HEK293 (cell line): Measurements from ENCODE around the gene MAPK8IP3.
A peak's percentile ranks its signal among the peaks of the same experiment; 100 is the strongest.

Experiments
- BCL11B ChIP-seq: fragments of 450-650 bp; formaldehyde crosslinking; IDR thresholded peaks from 2 replicates; pipeline ENCODE4 v1.5.1; 2016; ENCODE audit warnings: low read depth, missing biosample characterization, missing genetic modification characterization
- GFI1B ChIP-seq: fragments of 450-650 bp; formaldehyde crosslinking; IDR thresholded peaks from 2 replicates; pipeline ENCODE4 v1.5.1; 2016; ENCODE audit warnings: missing biosample characterization, missing genetic modification characterization
- GLI4 ChIP-seq: fragments of 450-650 bp; formaldehyde crosslinking; IDR thresholded peaks from 2 replicates; pipeline ENCODE4 v1.5.1; 2016; ENCODE audit warnings: missing biosample characterization, missing genetic modification characterization
- GLIS1 ChIP-seq: fragments of 450-650 bp; formaldehyde crosslinking; IDR thresholded peaks from 2 replicates; pipeline ENCODE4 v1.5.1; 2016; ENCODE audit warnings: missing biosample characterization, missing genetic modification characterization
- HOXA7 ChIP-seq: sonication (generic); formaldehyde crosslinking; IDR thresholded peaks from 2 replicates; pipeline ENCODE4 v1.8.1; 2022; ENCODE audit warnings: missing genetic modification reagents, borderline replicate concordance
- IKZF3 ChIP-seq: fragments of 450-650 bp; IDR thresholded peaks from 2 replicates; pipeline ENCODE4 v1.5.0; 2018; ENCODE audit warnings: missing biosample characterization, mild to moderate bottlenecking, missing genetic modification characterization, moderate library complexity
- KLF10 ChIP-seq: fragments of 450-650 bp; IDR thresholded peaks from 2 replicates; pipeline ENCODE4 v1.5.1; 2018; ENCODE audit warnings: missing biosample characterization, mild to moderate bottlenecking, missing genetic modification characterization
- KLF9 ChIP-seq: fragments of 450-650 bp; formaldehyde crosslinking; IDR thresholded peaks from 2 replicates; pipeline ENCODE4 v1.5.1; 2016; ENCODE audit warnings: missing biosample characterization, missing genetic modification characterization, low read depth
- MZF1 ChIP-seq: fragments of 450-650 bp; formaldehyde crosslinking; IDR thresholded peaks from 2 replicates; pipeline ENCODE4 v1.5.1; 2017; ENCODE audit warnings: missing biosample characterization, missing genetic modification characterization, borderline replicate concordance
- TCF7L2 ChIP-seq: IDR thresholded peaks from 2 replicates; pipeline ENCODE4 v1.6.1; 2011; ENCODE audit warnings: low read depth, mild to moderate bottlenecking, inconsistent platforms, low read length, moderate library complexity, borderline replicate concordance
- YY2 ChIP-seq: fragments of 450-650 bp; formaldehyde crosslinking; IDR thresholded peaks from 2 replicates; pipeline ENCODE4 v1.5.1; 2016; ENCODE audit warnings: missing biosample characterization, missing genetic modification characterization
- ZBTB1 ChIP-seq: fragments of 450-650 bp; formaldehyde crosslinking; IDR thresholded peaks from 2 replicates; pipeline ENCODE4 v1.5.1; 2016; ENCODE audit warnings: missing biosample characterization, missing genetic modification characterization
- ZBTB21 ChIP-seq: fragments of 450-650 bp; formaldehyde crosslinking; IDR thresholded peaks from 2 replicates; pipeline ENCODE4 v1.5.1; 2017; ENCODE audit warnings: missing biosample characterization, missing genetic modification characterization
- ZBTB7A ChIP-seq: fragments of 450-650 bp; formaldehyde crosslinking; IDR thresholded peaks from 2 replicates; pipeline ENCODE4 v1.5.1; 2016; ENCODE audit warnings: low read depth, missing biosample characterization, missing genetic modification characterization
- ZNF169 ChIP-seq: fragments of 450-650 bp; formaldehyde crosslinking; IDR thresholded peaks from 2 replicates; pipeline ENCODE4 v1.5.1; 2016; ENCODE audit warnings: missing biosample characterization, missing genetic modification characterization
- ZNF174 ChIP-seq: fragments of 450-650 bp; formaldehyde crosslinking; IDR thresholded peaks from 2 replicates; pipeline ENCODE4 v1.5.0; 2017; ENCODE audit warnings: missing biosample characterization, mild to moderate bottlenecking, missing genetic modification characterization
- ZNF184 ChIP-seq: fragments of 450-650 bp; IDR thresholded peaks from 2 replicates; pipeline ENCODE4 v1.5.1; 2018; ENCODE audit warnings: missing biosample characterization, mild to moderate bottlenecking, missing genetic modification characterization
- ZNF404 ChIP-seq: fragments of 450-650 bp; formaldehyde crosslinking; IDR thresholded peaks from 2 replicates; pipeline ENCODE4 v1.5.1; 2017; ENCODE audit warnings: missing biosample characterization, missing genetic modification characterization
- ZNF621 ChIP-seq: fragments of 450-650 bp; formaldehyde crosslinking; IDR thresholded peaks from 2 replicates; pipeline ENCODE4 v1.5.1; 2017; ENCODE audit warnings: missing biosample characterization, missing genetic modification characterization
- ZNF626 ChIP-seq: fragments of 450-650 bp; sonication (Bioruptor Pico); formaldehyde crosslinking; IDR thresholded peaks from 2 replicates; pipeline ENCODE4 v1.5.1; 2018; ENCODE audit warnings: missing biosample characterization, missing genetic modification characterization, inconsistent platforms
- ZNF660 ChIP-seq: fragments of 450-650 bp; IDR thresholded peaks from 2 replicates; pipeline ENCODE4 v1.5.1; 2018; ENCODE audit warnings: missing biosample characterization, mild to moderate bottlenecking, missing genetic modification characterization
- ZNF747 ChIP-seq: fragments of 450-650 bp; formaldehyde crosslinking; IDR thresholded peaks from 2 replicates; pipeline ENCODE4 v1.5.1; 2016; ENCODE audit warnings: missing biosample characterization, missing genetic modification characterization
- ZNF792 ChIP-seq: fragments of 450-650 bp; formaldehyde crosslinking; IDR thresholded peaks from 2 replicates; pipeline ENCODE4 v1.5.1; 2016; ENCODE audit warnings: missing biosample characterization, missing genetic modification characterization
- ZNF837 ChIP-seq: fragments of 450-650 bp; formaldehyde crosslinking; IDR thresholded peaks from 2 replicates; pipeline ENCODE4 v1.5.1; 2016; ENCODE audit warnings: missing biosample characterization, missing genetic modification characterization
- ZSCAN23 ChIP-seq: fragments of 450-650 bp; formaldehyde crosslinking; IDR thresholded peaks from 2 replicates; pipeline ENCODE4 v1.5.1; 2016; ENCODE audit warnings: missing biosample characterization, missing genetic modification characterization
- ZXDB ChIP-seq: fragments of 450-650 bp; formaldehyde crosslinking; IDR thresholded peaks from 2 replicates; pipeline ENCODE4 v1.5.1; 2016; ENCODE audit warnings: missing biosample characterization, missing genetic modification characterization
- TF ChIP-seq, protein P1 (sequence below): sonication (generic); formaldehyde crosslinking; IDR thresholded peaks from 2 replicates; pipeline ENCODE4 v1.8.1; 2022; ENCODE audit warnings: mild to moderate bottlenecking, moderate library complexity, missing genetic modification reagents
- TF ChIP-seq, protein P2 (sequence below): fragments of 450-650 bp; formaldehyde crosslinking; IDR thresholded peaks from 2 replicates; pipeline ENCODE4 v1.5.1; 2016; ENCODE audit warnings: missing biosample characterization, missing genetic modification characterization
- TF ChIP-seq, protein P3 (sequence below): fragments of 450-650 bp; formaldehyde crosslinking; IDR thresholded peaks from 2 replicates; pipeline ENCODE4 v1.5.1; 2016; ENCODE audit warnings: missing biosample characterization, missing genetic modification characterization
- TF ChIP-seq, protein P4 (sequence below): fragments of 450-650 bp; formaldehyde crosslinking; IDR thresholded peaks from 2 replicates; pipeline ENCODE4 v1.5.1; 2017; ENCODE audit warnings: missing biosample characterization, missing genetic modification characterization
- TF ChIP-seq, protein P5 (sequence below): fragments of 450-650 bp; formaldehyde crosslinking; conservative IDR thresholded peaks from 2 replicates; pipeline ENCODE4 v1.5.1; 2016; ENCODE audit warnings: low read depth, missing biosample characterization, missing genetic modification characterization
- TF ChIP-seq, protein P6 (sequence below): fragments of 450-650 bp; formaldehyde crosslinking; IDR thresholded peaks from 2 replicates; pipeline ENCODE4 v1.5.1; 2017; ENCODE audit warnings: missing biosample characterization, mild to moderate bottlenecking, missing genetic modification characterization, moderate library complexity

The MAPK8IP3 gene

DNA sequence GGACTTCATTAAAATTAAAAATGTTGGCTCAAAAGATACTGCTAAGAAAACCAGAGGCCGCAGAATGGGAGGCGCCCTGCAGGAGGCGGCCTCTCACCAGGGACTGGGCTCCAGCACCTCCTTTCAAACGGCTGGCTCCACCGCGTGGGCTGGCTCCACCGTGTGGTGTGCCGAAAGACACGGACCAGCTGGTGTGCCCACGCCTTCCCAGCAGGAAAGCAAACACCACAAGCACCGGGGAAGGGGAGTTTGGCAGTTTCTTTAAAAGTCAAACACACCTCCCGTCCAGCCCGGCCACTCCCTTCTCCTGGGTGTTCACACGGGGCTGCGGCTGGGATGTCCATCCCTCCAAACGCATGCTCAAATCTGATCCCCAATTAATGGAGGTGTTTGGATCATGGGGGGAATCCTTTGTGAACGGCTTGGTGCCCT lies 106.8 kb downstream of the MAPK8IP3 start (continued):
- TF ChIP-seq TCF7L2: no peak
- no peak for TF ChIP-seq ZBTB21 (tag by site-specific recombination)
- TF ChIP-seq BCL11B (tag by site-specific recombination): no peak
- TF ChIP-seq, protein P1, sequence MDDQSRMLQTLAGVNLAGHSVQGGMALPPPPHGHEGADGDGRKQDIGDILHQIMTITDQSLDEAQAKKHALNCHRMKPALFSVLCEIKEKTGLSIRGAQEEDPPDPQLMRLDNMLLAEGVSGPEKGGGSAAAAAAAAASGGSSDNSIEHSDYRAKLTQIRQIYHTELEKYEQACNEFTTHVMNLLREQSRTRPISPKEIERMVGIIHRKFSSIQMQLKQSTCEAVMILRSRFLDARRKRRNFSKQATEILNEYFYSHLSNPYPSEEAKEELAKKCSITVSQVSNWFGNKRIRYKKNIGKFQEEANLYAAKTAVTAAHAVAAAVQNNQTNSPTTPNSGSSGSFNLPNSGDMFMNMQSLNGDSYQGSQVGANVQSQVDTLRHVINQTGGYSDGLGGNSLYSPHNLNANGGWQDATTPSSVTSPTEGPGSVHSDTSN (CRISPR knock-in tag): no peak
- TF ChIP-seq YY2 (tag by site-specific recombination): no peak
- TF ChIP-seq KLF9 (tag by site-specific recombination): 0 out of 2 replicates have a peak, but pooled peaks have one; percentile 33
- TF ChIP-seq, protein P2, sequence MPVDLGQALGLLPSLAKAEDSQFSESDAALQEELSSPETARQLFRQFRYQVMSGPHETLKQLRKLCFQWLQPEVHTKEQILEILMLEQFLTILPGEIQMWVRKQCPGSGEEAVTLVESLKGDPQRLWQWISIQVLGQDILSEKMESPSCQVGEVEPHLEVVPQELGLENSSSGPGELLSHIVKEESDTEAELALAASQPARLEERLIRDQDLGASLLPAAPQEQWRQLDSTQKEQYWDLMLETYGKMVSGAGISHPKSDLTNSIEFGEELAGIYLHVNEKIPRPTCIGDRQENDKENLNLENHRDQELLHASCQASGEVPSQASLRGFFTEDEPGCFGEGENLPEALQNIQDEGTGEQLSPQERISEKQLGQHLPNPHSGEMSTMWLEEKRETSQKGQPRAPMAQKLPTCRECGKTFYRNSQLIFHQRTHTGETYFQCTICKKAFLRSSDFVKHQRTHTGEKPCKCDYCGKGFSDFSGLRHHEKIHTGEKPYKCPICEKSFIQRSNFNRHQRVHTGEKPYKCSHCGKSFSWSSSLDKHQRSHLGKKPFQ (tag by site-specific recombination): peak; percentile 43; the same call in 1 of the 2 replicates
- no peak for TF ChIP-seq ZNF626 (tag by site-specific recombination)
- TF ChIP-seq ZNF621: no peak
- TF ChIP-seq ZNF747 (tag by site-specific recombination): no peak
- TF ChIP-seq ZNF174 (tag by site-specific recombination): no peak
- 0 out of 2 replicates have a peak, but pooled peaks have one; percentile 44 for TF ChIP-seq IKZF3 (tag by site-specific recombination)
- no peak for TF ChIP-seq ZBTB1 (tag by site-specific recombination)
- TF ChIP-seq MZF1 (tag by site-specific recombination): peak; percentile 41; the same call in 1 of the 2 replicates
- no peak for TF ChIP-seq HOXA7 (CRISPR knock-in tag)
- no peak for TF ChIP-seq GLIS1 (tag by site-specific recombination)
- TF ChIP-seq ZNF404 (tag by site-specific recombination): no peak
- TF ChIP-seq ZSCAN23 (tag by site-specific recombination): no peak
- TF ChIP-seq KLF10 (tag by site-specific recombination): peak; percentile 31; the same call in 1 of the 2 replicates
- TF ChIP-seq, protein P3, sequence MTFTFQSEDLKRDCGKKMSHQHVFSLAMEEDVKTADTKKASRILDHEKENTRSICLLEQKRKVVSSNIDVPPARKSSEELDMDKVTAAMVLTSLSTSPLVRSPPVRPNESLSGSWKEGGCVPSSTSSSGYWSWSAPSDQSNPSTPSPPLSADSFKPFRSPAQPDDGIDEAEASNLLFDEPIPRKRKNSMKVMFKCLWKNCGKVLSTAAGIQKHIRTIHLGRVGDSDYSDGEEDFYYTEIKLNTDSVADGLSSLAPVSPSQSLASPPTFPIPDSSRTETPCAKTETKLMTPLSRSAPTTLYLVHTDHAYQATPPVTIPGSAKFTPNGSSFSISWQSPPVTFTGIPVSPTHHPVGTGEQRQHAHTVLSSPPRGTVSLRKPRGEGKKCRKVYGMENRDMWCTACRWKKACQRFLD (tag by site-specific recombination): no peak
- TF ChIP-seq ZNF837 (tag by site-specific recombination): no peak
- TF ChIP-seq ZNF792 (tag by site-specific recombination): no peak
- no peak for TF ChIP-seq ZNF169 (tag by site-specific recombination)
- TF ChIP-seq ZXDB (tag by site-specific recombination): no peak
- no peak for TF ChIP-seq GFI1B (tag by site-specific recombination)
- TF ChIP-seq, protein P4, sequence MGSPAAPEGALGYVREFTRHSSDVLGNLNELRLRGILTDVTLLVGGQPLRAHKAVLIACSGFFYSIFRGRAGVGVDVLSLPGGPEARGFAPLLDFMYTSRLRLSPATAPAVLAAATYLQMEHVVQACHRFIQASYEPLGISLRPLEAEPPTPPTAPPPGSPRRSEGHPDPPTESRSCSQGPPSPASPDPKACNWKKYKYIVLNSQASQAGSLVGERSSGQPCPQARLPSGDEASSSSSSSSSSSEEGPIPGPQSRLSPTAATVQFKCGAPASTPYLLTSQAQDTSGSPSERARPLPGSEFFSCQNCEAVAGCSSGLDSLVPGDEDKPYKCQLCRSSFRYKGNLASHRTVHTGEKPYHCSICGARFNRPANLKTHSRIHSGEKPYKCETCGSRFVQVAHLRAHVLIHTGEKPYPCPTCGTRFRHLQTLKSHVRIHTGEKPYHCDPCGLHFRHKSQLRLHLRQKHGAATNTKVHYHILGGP (tag by site-specific recombination): no peak
- TF ChIP-seq, protein P5, sequence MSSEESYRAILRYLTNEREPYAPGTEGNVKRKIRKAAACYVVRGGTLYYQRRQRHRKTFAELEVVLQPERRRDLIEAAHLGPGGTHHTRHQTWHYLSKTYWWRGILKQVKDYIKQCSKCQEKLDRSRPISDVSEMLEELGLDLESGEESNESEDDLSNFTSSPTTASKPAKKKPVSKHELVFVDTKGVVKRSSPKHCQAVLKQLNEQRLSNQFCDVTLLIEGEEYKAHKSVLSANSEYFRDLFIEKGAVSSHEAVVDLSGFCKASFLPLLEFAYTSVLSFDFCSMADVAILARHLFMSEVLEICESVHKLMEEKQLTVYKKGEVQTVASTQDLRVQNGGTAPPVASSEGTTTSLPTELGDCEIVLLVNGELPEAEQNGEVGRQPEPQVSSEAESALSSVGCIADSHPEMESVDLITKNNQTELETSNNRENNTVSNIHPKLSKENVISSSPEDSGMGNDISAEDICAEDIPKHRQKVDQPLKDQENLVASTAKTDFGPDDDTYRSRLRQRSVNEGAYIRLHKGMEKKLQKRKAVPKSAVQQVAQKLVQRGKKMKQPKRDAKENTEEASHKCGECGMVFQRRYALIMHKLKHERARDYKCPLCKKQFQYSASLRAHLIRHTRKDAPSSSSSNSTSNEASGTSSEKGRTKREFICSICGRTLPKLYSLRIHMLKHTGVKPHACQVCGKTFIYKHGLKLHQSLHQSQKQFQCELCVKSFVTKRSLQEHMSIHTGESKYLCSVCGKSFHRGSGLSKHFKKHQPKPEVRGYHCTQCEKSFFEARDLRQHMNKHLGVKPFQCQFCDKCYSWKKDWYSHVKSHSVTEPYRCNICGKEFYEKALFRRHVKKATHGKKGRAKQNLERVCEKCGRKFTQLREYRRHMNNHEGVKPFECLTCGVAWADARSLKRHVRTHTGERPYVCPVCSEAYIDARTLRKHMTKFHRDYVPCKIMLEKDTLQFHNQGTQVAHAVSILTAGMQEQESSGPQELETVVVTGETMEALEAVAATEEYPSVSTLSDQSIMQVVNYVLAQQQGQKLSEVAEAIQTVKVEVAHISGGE: no peak
- no peak for TF ChIP-seq ZNF660 (tag by site-specific recombination)
- TF ChIP-seq ZNF184 (tag by site-specific recombination): no peak
- no peak for TF ChIP-seq GLI4 (tag by site-specific recombination)
- TF ChIP-seq, protein P6, sequence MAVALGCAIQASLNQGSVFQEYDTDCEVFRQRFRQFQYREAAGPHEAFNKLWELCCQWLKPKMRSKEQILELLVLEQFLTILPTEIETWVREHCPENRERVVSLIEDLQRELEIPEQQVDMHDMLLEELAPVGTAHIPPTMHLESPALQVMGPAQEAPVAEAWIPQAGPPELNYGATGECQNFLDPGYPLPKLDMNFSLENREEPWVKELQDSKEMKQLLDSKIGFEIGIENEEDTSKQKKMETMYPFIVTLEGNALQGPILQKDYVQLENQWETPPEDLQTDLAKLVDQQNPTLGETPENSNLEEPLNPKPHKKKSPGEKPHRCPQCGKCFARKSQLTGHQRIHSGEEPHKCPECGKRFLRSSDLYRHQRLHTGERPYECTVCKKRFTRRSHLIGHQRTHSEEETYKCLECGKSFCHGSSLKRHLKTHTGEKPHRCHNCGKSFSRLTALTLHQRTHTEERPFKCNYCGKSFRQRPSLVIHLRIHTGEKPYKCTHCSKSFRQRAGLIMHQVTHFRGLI (tag by site-specific recombination): peak; percentile 24; the same call in 1 of the 2 replicates
- no peak for TF ChIP-seq ZBTB7A (tag by site-specific recombination)
